ENCODE data around the gene RABGEF1.
A peak's percentile ranks its signal among the peaks of the same experiment; 100 is the strongest.

Gene RABGEF1

DNA sequence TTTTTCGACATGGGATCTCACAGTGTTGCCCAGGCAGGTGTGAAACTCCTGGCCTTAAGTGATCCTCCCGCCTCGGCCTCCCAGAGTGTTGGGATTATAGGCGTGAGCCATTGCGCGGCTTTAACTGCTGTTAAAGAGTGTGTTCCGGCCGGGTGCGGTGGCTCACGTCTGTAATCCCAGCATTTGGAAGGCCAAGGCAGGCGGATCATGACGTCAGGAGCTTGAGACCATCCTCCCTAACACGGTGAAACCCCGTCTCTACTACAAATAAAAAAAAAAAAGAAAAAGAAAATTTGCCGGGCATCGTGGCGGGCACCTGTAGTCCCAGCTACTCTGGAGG, 1.1 kb downstream of the RABGEF1 start:
- DNase-seq (ENCODE audit: low read depth): no peak
- peak overlapping the region; percentile 97 for H3K4me3 ChIP-seq (ENCODE audit: control insufficient read depth, low read depth, low read length)
- TF ChIP-seq, protein P1, sequence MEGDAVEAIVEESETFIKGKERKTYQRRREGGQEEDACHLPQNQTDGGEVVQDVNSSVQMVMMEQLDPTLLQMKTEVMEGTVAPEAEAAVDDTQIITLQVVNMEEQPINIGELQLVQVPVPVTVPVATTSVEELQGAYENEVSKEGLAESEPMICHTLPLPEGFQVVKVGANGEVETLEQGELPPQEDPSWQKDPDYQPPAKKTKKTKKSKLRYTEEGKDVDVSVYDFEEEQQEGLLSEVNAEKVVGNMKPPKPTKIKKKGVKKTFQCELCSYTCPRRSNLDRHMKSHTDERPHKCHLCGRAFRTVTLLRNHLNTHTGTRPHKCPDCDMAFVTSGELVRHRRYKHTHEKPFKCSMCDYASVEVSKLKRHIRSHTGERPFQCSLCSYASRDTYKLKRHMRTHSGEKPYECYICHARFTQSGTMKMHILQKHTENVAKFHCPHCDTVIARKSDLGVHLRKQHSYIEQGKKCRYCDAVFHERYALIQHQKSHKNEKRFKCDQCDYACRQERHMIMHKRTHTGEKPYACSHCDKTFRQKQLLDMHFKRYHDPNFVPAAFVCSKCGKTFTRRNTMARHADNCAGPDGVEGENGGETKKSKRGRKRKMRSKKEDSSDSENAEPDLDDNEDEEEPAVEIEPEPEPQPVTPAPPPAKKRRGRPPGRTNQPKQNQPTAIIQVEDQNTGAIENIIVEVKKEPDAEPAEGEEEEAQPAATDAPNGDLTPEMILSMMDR (IDR thresholded peaks at IDR 0.05; ENCODE audit: control insufficient read depth, insufficient read depth, low read depth, low read length, missing control alignments): no peak

GRCh38 chr7:66742298-66742697, 1.8 kb downstream of the RABGEF1 start:
- DNase-seq (ENCODE audit: low read depth): peak; percentile 34
- H3K4me3 ChIP-seq (ENCODE audit: control insufficient read depth, low read depth, low read length): peak overlapping the region; percentile 13

DNA sequence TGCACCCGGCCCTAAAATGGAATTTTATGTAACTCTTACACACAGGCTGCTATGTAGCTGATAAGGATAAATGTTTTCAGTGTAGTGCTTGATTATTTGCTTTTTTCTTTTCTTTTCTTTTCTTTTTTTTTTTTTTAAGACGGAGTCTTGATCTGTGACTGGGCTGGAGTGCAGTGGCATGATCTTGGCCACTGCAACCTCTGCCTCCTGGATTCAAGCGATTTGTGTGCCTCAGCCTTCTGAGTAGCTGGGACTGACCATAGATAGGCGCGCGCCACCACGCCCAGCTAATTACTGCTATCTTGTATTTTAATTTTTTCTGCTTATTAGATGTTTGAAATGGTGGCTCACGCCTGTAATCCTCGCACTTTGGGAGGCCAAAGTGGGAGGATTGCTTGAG, 3.4 kb downstream of the RABGEF1 start:
- H3K4me3 ChIP-seq (ENCODE audit: control insufficient read depth, low read depth, low read length): no peak overlapping the region
- no peak for DNase-seq (ENCODE audit: low read depth)
- TF ChIP-seq, protein P1 (IDR thresholded peaks at IDR 0.05; ENCODE audit: control insufficient read depth, insufficient read depth, low read depth, low read length, missing control alignments): no peak

DNA sequence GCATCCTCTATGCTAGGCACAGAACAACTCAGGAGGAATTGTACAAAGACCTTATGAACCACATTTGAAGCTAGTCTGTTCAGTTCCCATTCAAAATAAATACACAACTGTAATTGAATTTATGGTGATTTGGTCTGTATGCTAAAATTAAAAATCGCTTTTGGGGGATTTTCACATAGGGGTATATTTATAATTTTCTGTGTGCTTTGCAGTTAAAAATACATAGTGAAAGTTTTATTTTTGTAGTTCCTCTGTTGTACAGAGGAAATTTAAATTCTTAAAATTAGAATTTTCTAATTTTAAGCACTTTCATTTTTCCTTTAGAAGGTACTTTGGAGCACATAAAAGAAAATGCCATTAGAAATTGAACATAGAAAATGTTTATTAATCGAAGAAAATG, 6.9 kb downstream of the RABGEF1 start:
- no peak for DNase-seq (ENCODE audit: low read depth)
- H3K4me3 ChIP-seq (ENCODE audit: control insufficient read depth, low read depth, low read length): no peak overlapping the region
- TF ChIP-seq, protein P1 (IDR thresholded peaks at IDR 0.05; ENCODE audit: control insufficient read depth, insufficient read depth, low read depth, low read length, missing control alignments): no peak

DNA sequence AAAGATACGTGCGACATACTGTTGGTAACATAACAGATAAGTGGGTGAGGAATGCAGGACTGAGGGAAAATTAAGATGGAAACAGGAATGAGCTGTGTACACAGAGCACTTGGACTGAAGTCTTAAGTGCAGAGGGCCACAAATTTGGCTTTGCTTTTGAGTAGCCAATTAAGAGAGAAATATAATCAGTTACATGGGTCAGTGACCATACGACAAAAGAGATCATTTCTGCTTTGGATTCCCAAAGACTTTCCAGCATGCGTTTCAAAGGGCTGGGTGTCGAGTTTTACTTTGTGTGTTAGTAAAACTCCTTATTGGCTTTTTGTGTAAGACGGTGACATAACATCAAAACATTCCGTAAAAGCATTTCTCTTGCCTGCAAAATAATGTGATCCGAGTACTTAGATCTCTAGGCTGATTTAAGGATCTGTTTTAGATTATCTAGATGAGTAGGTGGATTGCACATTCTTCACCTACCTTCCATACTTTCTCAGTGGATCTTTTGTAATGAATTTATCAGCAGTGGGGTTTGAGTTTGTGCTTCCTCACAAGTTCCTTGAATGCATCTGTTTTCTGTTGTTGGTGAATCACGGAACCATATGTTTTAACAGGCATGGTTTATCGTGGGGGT, 7.5 kb downstream of the RABGEF1 start:
- H3K4me3 ChIP-seq (ENCODE audit: control insufficient read depth, low read depth, low read length): no peak overlapping the region
- DNase-seq (ENCODE audit: low read depth): peak; percentile 31
- TF ChIP-seq, protein P1 (IDR thresholded peaks at IDR 0.05; ENCODE audit: control insufficient read depth, insufficient read depth, low read depth, low read length, missing control alignments): no peak

DNA sequence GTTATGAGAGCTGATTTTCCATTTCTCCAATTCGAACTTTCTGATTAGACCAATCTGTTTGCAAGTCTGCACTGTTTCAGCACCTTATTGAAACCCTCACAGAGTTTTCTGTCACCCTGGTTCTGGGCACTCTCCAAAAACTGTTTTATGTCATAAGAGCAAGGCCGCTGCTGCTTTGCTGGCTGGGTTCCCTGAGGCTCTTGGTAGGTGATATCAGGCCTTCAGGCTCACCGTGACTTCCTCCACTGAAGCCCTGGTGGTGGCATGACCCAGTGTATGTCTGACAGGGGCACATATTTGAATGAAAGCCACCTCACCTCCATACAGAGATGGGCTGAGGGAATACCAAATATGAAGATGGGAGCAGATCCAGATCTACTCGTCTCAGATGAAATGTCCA, 8.3 kb downstream of the RABGEF1 start:
- DNase-seq (ENCODE audit: low read depth): no peak
- H3K4me3 ChIP-seq (ENCODE audit: control insufficient read depth, low read depth, low read length): no peak overlapping the region
- TF ChIP-seq, protein P1 (IDR thresholded peaks at IDR 0.05; ENCODE audit: control insufficient read depth, insufficient read depth, low read depth, low read length, missing control alignments): no peak

DNA sequence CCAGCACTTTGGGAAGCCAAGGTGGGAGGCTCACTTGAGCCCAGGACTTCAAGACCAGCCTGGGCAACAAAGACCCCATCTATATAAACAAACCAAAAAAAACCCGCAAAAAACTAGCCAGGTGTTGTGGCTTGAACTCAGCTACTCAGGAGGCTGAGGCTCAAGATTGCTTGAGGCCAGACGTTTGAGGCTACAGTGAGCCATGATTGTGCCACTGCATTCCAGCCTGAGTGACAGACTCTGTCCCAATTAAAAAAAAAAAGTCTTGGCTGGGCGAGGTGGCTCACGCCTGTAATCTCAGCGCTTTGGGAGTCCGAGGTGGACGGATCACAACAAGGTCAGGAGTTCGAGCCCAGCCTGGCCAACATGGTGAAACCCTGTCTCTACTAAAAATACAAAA, 11.4 kb downstream of the RABGEF1 start:
- TF ChIP-seq, protein P1 (IDR thresholded peaks at IDR 0.05; ENCODE audit: control insufficient read depth, insufficient read depth, low read depth, low read length, missing control alignments): no peak
- DNase-seq (ENCODE audit: low read depth): no peak
- no peak overlapping the region for H3K4me3 ChIP-seq (ENCODE audit: control insufficient read depth, low read depth, low read length)
